Stimulated activated naive CD8-positive, alpha-beta T cell treated with anti-CD3 and anti-CD28 coated beads, Interleukin-15, amount 100 ng/mL, for 72 hours (primary cell): ENCODE measurements around the gene NR0B2.
A peak's percentile ranks its signal among the peaks of the same experiment; 100 is the strongest.
"Not testable (repeated sequence)": the region's sequence is repeated elsewhere in the genome, so short reads cannot be mapped to it uniquely, and the experiment has no call there.

ENCODE experiments used
- ATAC-seq: fragments of 150-1000 bp; cut with Tn5 transposase; 2 replicates; pipeline ENCODE4 v1.10.0; 2021; ENCODE audit warnings: mild to moderate bottlenecking, moderate library complexity
- DNase-seq, 2 donors: peaks; one replicate each; pipeline ENCODE4 v3.0.0; 2021 to 2022
- H3K27ac Mint-ChIP-seq, 2 donors: one replicate each; pipeline ENCODE4 v1.8.0; 2022; ENCODE audit warnings: mild to moderate bottlenecking in 2 of 2, mixed read lengths in 2 of 2, moderate library complexity in 2 of 2
- H3K27me3 Mint-ChIP-seq: one replicate; pipeline ENCODE4 v1.8.0; 2022; ENCODE audit warnings: mixed read lengths
- H3K4me1 Mint-ChIP-seq: one replicate; pipeline ENCODE4 v1.8.0; 2022; ENCODE audit warnings: mild to moderate bottlenecking, mixed read lengths
- H3K4me3 Mint-ChIP-seq, 2 donors: one replicate each; pipeline ENCODE4 v1.8.0; 2022; ENCODE audit warnings: mild to moderate bottlenecking in 2 of 2, mixed read lengths in 2 of 2, moderate library complexity in 1 of 2
- H3K9me3 Mint-ChIP-seq, 2 donors: one replicate each; pipeline ENCODE4 v1.8.0; 2022; ENCODE audit warnings: mixed read lengths in 2 of 2

The NR0B2 gene

DNA sequence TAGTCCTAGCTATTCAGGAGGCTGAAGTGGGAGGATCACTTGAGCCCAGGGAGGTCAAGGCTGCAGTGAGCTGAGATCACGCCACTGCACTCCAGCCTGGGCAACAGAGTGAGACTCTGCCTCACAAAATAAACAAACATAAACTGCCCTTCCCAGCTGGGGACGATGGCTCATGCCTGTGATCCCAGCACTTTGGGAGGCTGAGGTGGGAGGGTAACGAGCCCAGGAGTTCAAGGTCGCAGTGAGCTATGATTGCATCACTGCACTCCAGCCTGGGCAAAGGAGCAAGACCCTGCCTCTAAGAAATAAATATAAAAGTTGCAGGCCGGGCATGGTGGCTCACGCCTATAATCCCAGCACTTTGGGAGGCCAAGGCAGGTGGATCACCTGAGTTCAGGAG lies 32.2 kb downstream of the NR0B2 start:
- not testable (repeated sequence) for ATAC-seq, H3K9me3 Mint-ChIP-seq, DNase-seq, H3K4me3 Mint-ChIP-seq, H3K27me3 Mint-ChIP-seq, H3K27ac Mint-ChIP-seq
- peaks cover 11% of the 10 kb centered on the region for H3K4me1 Mint-ChIP-seq

DNA sequence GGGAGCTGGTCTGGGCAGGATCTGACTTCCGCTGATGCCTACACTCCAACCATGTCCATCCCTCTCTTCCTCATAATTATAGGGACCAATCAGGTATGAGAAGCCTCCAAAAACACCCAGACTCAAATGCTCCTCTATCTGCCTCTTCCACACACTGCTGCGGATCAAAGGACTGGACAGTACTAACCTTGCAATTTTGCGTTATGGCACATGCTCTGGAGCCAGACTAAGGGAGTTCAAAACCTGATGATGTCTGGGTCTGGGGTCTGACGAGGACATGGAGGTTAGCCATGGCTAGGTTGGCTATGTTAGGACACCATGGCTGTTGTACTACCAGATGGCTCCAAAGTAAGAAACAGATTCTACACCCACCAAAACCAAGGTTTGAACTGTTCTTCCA lies 34.0 kb downstream of the NR0B2 start:
- Mint-ChIP-seq H3K27me3 (no peaks in the 10 kb centered on the region), H3K27ac (peak overlapping the region in 1 of 2 donors; percentile 46), H3K4me1 (peaks cover 5% of the 10 kb centered on the region), H3K4me3 (no peak overlapping the region), H3K9me3 (no peaks in the 10 kb centered on the region)
- DNase-seq (no peak), ATAC-seq (no peak)

DNA sequence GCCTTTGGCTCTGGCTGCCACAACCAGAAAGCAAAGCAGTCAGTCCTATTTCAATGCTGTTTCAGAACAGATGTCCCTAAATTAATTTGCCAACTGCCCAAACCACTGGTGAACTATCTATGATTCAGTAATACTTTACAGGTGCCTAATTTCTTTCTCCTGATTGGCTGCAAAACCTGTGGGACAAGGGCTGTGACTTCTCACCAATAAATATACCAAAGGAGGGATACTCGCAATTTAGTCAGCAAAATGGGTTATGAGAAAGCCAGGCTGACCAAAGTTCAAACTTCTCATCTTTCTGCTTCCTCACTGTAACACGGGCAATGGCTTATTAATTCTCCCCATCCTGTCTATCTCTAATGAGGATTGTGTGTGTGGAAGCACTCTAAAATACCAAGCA lies 36.4 kb downstream of the NR0B2 start:
- Mint-ChIP-seq H3K4me1 (no peaks in the 10 kb centered on the region), H3K27ac (no peak overlapping the region), H3K27me3 (no peaks in the 10 kb centered on the region), H3K4me3 (no peak overlapping the region), H3K9me3 (no peaks in the 10 kb centered on the region)
- ATAC-seq: no peak
- DNase-seq: no peak

DNA sequence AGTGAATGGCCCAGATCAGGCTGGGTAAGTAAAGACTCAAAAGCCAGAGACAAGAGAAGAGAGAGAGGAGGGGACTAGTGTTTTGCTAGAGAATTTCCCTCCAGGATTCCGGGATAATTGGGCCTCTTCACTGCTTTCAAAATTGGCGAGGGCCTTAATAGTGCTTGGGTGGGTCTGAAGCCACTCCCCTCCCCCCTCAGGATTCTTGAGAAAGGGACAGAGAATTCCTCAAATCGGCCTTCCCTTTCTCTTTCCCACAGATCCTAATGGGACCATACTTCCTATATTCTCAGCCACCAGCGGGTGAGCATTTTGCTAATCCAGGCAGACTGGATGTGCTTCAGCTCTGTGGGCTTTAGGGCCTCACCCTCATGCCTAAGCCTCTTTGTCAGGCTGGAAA lies 38.9 kb downstream of the NR0B2 start:
- Mint-ChIP-seq H3K9me3 (no peaks in the 10 kb centered on the region), H3K4me1 (no peaks in the 10 kb centered on the region), H3K4me3 (no peak overlapping the region), H3K27ac (peak overlapping the region in 1 of 2 donors; percentile 9), H3K27me3 (no peaks in the 10 kb centered on the region)
- ATAC-seq (no peak), DNase-seq (no peak)

DNA sequence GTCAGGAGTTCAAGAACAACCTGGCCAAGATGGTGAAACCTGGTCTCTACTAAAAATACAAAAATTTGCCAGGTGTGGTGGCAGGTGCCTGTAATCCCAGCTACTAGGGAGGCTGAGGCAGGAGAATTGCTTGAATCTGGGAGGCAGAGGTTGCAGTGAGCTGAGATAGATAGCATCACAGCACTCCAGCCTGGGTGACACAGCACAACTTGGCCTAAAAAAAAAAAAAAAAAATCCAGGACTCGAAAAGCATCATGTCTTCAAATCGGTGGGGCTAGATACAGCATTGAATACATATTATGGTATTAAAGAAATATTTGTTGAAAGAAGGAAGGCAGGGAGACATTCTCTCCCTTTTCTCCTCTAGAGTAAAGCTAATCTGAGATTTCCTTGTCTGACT lies 40.7 kb downstream of the NR0B2 start:
- not testable (repeated sequence) for H3K4me3 Mint-ChIP-seq, ATAC-seq, H3K4me1 Mint-ChIP-seq, DNase-seq, H3K27ac Mint-ChIP-seq, H3K27me3 Mint-ChIP-seq, H3K9me3 Mint-ChIP-seq

DNA sequence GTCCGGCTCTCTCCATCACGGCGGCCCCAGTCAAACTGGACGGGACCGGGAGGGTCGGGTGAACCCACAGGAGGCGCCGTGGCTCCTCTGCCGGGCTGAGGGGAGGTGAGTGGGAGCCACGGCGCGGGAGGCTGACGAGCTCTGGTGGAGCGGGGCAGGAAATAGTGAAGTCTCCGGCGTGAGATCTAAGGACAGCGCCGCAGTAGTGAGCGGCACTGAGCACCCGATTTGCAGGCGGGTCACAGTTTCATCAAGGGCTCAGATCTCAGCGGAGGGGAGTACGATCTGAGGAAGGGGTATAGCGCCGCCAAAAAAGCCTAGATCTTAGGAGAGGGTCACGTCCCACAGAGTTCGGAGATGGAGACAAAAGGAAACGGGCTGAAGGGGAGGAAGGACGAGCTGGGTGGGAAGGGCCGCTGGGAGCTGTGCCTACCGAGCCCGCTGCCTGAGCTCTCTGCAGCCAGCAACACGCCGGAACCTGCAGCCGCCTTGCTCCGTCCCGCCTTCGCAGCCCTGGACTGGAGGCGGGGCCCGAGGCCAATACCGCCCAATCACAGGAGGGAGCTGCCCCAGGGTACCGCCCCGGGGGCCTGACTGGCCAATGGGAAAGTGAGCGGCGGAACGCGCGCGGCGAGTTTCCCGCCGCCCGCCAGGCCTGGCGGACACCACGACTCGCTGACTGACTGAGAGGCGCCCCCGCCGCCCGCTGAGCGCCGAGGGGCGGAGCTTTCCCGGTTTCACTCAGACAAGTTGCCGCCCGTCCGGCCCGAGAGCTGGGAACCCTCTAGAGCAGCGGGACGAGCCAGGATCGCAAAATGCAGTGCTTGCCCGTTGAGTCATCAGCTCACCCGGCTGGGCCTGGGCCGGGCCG lies 48.9 kb downstream of the NR0B2 start:
- Mint-ChIP-seq H3K27me3 (no peaks in the 10 kb centered on the region), H3K4me1 (peaks cover 34% of the 10 kb centered on the region), H3K27ac (peak overlapping the region; percentile 95 to 96), H3K4me3 (peak overlapping the region; percentile 86 to 98), H3K9me3 (no peaks in the 10 kb centered on the region)
- DNase-seq (peak; percentile 96 to 97), ATAC-seq (peak; percentile 97)

DNA sequence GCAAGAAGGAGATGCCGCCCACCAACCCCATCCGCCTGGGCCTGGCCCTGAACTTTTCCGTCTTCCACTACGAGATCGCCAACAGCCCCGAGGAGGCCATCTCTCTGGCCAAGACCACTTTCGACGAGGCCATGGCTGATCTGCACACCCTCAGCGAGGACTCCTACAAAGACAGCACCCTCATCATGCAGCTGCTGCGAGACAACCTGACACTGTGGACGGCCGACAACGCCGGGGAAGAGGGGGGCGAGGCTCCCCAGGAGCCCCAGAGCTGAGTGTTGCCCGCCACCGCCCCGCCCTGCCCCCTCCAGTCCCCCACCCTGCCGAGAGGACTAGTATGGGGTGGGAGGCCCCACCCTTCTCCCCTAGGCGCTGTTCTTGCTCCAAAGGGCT lies 50.1 kb downstream of the NR0B2 start:
- peak in 1 of 2 donors; percentile 9 for DNase-seq
- Mint-ChIP-seq H3K9me3 (no peaks in the 10 kb centered on the region), H3K4me3 (peak overlapping the region; percentile 86 to 98), H3K27me3 (no peaks in the 10 kb centered on the region), H3K27ac (no peak overlapping the region), H3K4me1 (peaks cover 34% of the 10 kb centered on the region)
- ATAC-seq: no peak

DNA sequence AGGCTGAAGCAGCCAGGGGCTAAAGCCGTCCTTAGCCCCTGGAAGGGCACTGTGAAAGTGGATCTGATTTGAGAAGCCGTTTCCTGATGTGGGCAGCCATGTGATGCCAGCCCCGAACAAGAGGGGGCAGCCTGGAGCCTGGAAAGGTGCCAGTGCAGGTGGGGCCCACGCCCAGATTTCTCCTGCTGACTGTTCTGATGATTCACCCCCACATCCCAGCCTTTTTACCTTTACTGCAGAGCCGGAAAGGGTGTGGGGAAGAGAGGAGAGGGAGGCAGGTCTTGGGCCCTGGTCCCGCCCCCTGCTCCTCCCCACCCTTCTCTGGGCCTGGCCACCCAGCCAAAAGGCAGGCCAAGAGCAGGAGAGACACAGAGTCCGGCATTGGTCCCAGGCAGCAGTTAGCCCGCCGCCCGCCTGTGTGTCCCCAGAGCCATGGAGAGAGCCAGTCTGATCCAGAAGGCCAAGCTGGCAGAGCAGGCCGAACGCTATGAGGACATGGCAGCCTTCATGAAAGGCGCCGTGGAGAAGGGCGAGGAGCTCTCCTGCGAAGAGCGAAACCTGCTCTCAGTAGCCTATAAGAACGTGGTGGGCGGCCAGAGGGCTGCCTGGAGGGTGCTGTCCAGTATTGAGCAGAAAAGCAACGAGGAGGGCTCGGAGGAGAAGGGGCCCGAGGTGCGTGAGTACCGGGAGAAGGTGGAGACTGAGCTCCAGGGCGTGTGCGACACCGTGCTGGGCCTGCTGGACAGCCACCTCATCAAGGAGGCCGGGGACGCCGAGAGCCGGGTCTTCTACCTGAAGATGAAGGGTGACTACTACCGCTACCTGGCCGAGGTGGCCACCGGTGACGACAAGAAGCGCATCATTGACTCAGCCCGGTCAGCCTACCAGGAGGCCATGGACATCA lies 50.7 kb downstream of the NR0B2 start, which contains the start of gene SFN:
Gene SFN, plus strand, starts transcription at position 369 of the 904 bp plus-strand sequence. Its CDS starts 64 bp downstream, at position 433.
- DNase-seq (peak; percentile 39 to 57), ATAC-seq (no peak)
- Mint-ChIP-seq H3K4me3 (peak within 1 kb of the TSS; percentile 86 to 98), H3K9me3 (no peaks in the 10 kb centered on the region), H3K27me3 (no peaks in the 10 kb centered on the region), H3K4me1 (peaks cover 34% of the 10 kb centered on the region), H3K27ac (no peak within 1 kb of the TSS)

DNA sequence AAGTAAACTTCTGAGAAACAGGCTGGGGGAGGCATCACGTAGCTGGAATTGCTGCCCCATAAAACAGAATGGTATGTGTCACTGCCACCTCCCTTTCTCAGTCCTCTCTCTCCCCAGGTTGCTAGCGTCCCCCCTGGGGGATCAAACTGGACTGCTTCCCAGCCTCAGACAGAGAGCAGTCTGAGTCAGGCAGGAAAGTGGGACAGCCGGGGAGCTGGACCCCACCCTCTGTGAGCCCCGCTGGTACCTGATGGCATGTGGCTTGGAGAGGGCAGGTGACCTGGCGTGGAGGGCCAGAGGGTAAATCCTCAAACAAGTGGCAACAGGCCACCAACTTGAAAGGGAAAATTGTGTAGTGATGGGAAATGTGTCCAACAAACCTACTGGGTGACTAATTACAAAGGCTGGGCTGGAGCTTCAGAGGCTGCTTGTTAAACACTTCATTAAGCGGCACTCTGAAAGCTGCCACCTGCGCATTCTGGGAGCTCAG lies 51.8 kb downstream of the NR0B2 start:
- H3K27me3 Mint-ChIP-seq: no peaks in the 10 kb centered on the region
- H3K4me3 Mint-ChIP-seq: no peak overlapping the region
- DNase-seq: no peak
- no peak for ATAC-seq
- peaks cover 34% of the 10 kb centered on the region for H3K4me1 Mint-ChIP-seq
- no peak overlapping the region for H3K27ac Mint-ChIP-seq
- no peaks in the 10 kb centered on the region for H3K9me3 Mint-ChIP-seq
